Astrocyte (in vitro differentiated cells and primary cell): ENCODE measurements around the gene SGCA. TPM values are rescaled to one million over a fixed set of nuclear protein-coding genes. Genes with fewer than 3 reads are reported as not detected.
A peak's percentile ranks its signal among the peaks of the same experiment; 100 is the strongest.

Source experiments
- DNase-seq: peaks from one replicate; pipeline ENCODE4 v3.0.0-alpha.2; 2010; ENCODE audit warnings: low read depth
- FAIRE-seq: peaks from 2 replicates; lab custom pipeline; 2011; peaks lifted over from hg19 to GRCh38; lab: Jason Lieb, UNC
- H2AFZ ChIP-seq: 2 replicates; pipeline ENCODE4 v1.6.0; 2012; ENCODE audit warnings: low read depth, low read length, inconsistent platforms
- H3K27ac ChIP-seq: 2 replicates; pipeline ENCODE4 v1.5.1; 2011; ENCODE audit warnings: low read depth, low read length, inconsistent platforms
- H3K27me3 ChIP-seq: 2 replicates; pipeline ENCODE4 v1.6.0; 2011; ENCODE audit warnings: low read length, inconsistent platforms; ENCODE audit not compliant: insufficient read depth
- H3K36me3 ChIP-seq: 2 replicates; pipeline ENCODE4 v1.5.1; 2011; ENCODE audit warnings: low read length, inconsistent platforms; ENCODE audit not compliant: insufficient read depth
- H3K4me1 ChIP-seq: 2 replicates; pipeline ENCODE4 v1.5.1; 2011; ENCODE audit warnings: low read length, inconsistent platforms; ENCODE audit not compliant: insufficient read depth
- H3K4me2 ChIP-seq: 2 replicates; pipeline ENCODE4 v1.6.0; 2012; ENCODE audit warnings: low read length, inconsistent platforms
- H3K4me3 ChIP-seq: 2 replicates; pipeline ENCODE4 v1.5.1; 2011; ENCODE audit warnings: low read depth, mild to moderate bottlenecking, low read length, inconsistent platforms; ENCODE audit not compliant: insufficient read depth
- H3K79me2 ChIP-seq: 2 replicates; pipeline ENCODE4 v1.6.0; 2012; ENCODE audit warnings: mild to moderate bottlenecking, low read length, inconsistent platforms; ENCODE audit not compliant: insufficient read depth
- H3K9ac ChIP-seq: 2 replicates; pipeline ENCODE4 v1.6.0; 2012; ENCODE audit warnings: mild to moderate bottlenecking, low read length, inconsistent platforms
- H3K9me3 ChIP-seq: 2 replicates; pipeline ENCODE4 v1.5.1; 2012; ENCODE audit warnings: low read depth, mild to moderate bottlenecking, low read length, inconsistent platforms; ENCODE audit not compliant: insufficient read depth
- H4K20me1 ChIP-seq: 2 replicates; pipeline ENCODE4 v1.6.0; 2012; ENCODE audit warnings: low read length, inconsistent platforms; ENCODE audit not compliant: insufficient read depth
- H3K27ac Mint-ChIP-seq: one replicate; pipeline ENCODE4 v1.8.0; 2021; ENCODE audit warnings: mild to moderate bottlenecking, mixed read lengths; ENCODE audit not compliant: unreplicated experiment
- H3K27me3 Mint-ChIP-seq: one replicate; pipeline ENCODE4 v1.8.0; 2021; ENCODE audit warnings: low read depth, mixed read lengths; ENCODE audit not compliant: unreplicated experiment
- H3K36me3 Mint-ChIP-seq: one replicate; pipeline ENCODE4 v1.8.0; 2021; ENCODE audit warnings: low read depth, mixed read lengths; ENCODE audit not compliant: unreplicated experiment
- H3K4me1 Mint-ChIP-seq: one replicate; pipeline ENCODE4 v1.8.0; 2021; ENCODE audit warnings: low read depth, mixed read lengths; ENCODE audit not compliant: unreplicated experiment
- H3K4me3 Mint-ChIP-seq: one replicate; pipeline ENCODE4 v1.8.0; 2021; ENCODE audit warnings: mild to moderate bottlenecking, moderate library complexity, mixed read lengths; ENCODE audit not compliant: unreplicated experiment
- H3K9me3 Mint-ChIP-seq: one replicate; pipeline ENCODE4 v1.8.0; 2021; ENCODE audit warnings: mild to moderate bottlenecking, mixed read lengths; ENCODE audit not compliant: unreplicated experiment
- CTCF ChIP-seq: IDR thresholded peaks from 2 replicates; pipeline ENCODE4 v1.5.1; 2011; ENCODE audit warnings: low read depth, mild to moderate bottlenecking, inconsistent platforms, low read length, moderate library complexity; ENCODE audit not compliant: insufficient read depth
- EZH2 ChIP-seq: IDR thresholded peaks from 2 replicates; pipeline ENCODE4 v1.6.1; 2012; ENCODE audit warnings: mild to moderate bottlenecking, low read length, inconsistent platforms; ENCODE audit not compliant: insufficient read depth
- total RNA-seq: library from RNA; stranded (reverse); gene quantifications from 2 replicates; pipeline ENCODE4 v1.2.1, GENCODE V29; 2021

The SGCA gene
- total RNA-seq, 1 donor from 2014 or later = 0.32 TPM

- no peak overlapping the region for H3K27ac Mint-ChIP-seq
- Histone ChIP-seq H3K9me3 (no peaks in the 10 kb centered on the region), H4K20me1 (no peaks in the 10 kb centered on the region), H3K27ac (no peak overlapping the region), H3K4me3 (no peak overlapping the region), H3K4me1 (peaks cover 12% of the 10 kb centered on the region), H2AFZ (no peak overlapping the region), H3K36me3 (no peaks in the 10 kb centered on the region), H3K9ac (no peak overlapping the region), H3K79me2 (no peaks in the 10 kb centered on the region), H3K4me2 (no peak overlapping the region), H3K27me3 (no peaks in the 10 kb centered on the region)
- no peak overlapping the region for H3K4me3 Mint-ChIP-seq
- H3K9me3 Mint-ChIP-seq = peaks cover 3% of the 10 kb centered on the region
- DNase-seq (no peak), FAIRE-seq (no peak)
- peaks cover 7% of the 10 kb centered on the region for H3K27me3 Mint-ChIP-seq
- H3K4me1 Mint-ChIP-seq = no peaks in the 10 kb centered on the region
- no peaks in the 10 kb centered on the region for H3K36me3 Mint-ChIP-seq
- TF ChIP-seq CTCF (no peak), EZH2 (no peak)
These were observed 1.2 kb upstream of the SGCA start for GRCh38 chr17:50164697-50164988.

- no peak for FAIRE-seq
These were observed 739 bp upstream of the SGCA start for GRCh38 chr17:50165066-50165465.

GRCh38 chr17:50165466-50165865 is 339 bp upstream of the SGCA start:
- peaks cover 12% of the 10 kb centered on the region for H3K4me1 ChIP-seq
- no peaks in the 10 kb centered on the region for H3K79me2 ChIP-seq
- no peaks in the 10 kb centered on the region for H3K36me3 ChIP-seq
- peaks cover 7% of the 10 kb centered on the region for H3K27me3 Mint-ChIP-seq
- no peaks in the 10 kb centered on the region for H3K36me3 Mint-ChIP-seq
- H3K9ac ChIP-seq = no peak overlapping the region
- H3K27ac Mint-ChIP-seq = no peak overlapping the region
- H3K27me3 ChIP-seq = no peaks in the 10 kb centered on the region
- DNase-seq (no peak), FAIRE-seq (no peak)
- no peak overlapping the region for H3K4me3 ChIP-seq
- TF ChIP-seq CTCF = no peak
- TF ChIP-seq EZH2 = no peak
- H3K4me1 Mint-ChIP-seq = no peaks in the 10 kb centered on the region
- peak overlapping the region; percentile 60 for H3K4me3 Mint-ChIP-seq
- H3K9me3 ChIP-seq = no peaks in the 10 kb centered on the region
- no peak overlapping the region for H3K27ac ChIP-seq
- H2AFZ ChIP-seq = no peak overlapping the region
- peaks cover 3% of the 10 kb centered on the region for H3K9me3 Mint-ChIP-seq
- H3K4me2 ChIP-seq = no peak overlapping the region
- no peaks in the 10 kb centered on the region for H4K20me1 ChIP-seq

More at GRCh38 chr17:50165066-50165465, 739 bp upstream of the SGCA start:
- Mint-ChIP-seq H3K27ac (no peak overlapping the region), H3K9me3 (peaks cover 3% of the 10 kb centered on the region), H3K4me3 (peak overlapping the region; percentile 60), H3K27me3 (peaks cover 7% of the 10 kb centered on the region), H3K36me3 (no peaks in the 10 kb centered on the region), H3K4me1 (no peaks in the 10 kb centered on the region)
- no peaks in the 10 kb centered on the region for H3K79me2 ChIP-seq
- H3K4me1 ChIP-seq = peaks cover 12% of the 10 kb centered on the region
- no peak for TF ChIP-seq CTCF
- no peak for TF ChIP-seq EZH2
- no peaks in the 10 kb centered on the region for H3K27me3 ChIP-seq
- no peaks in the 10 kb centered on the region for H3K36me3 ChIP-seq
- no peak overlapping the region for H3K4me2 ChIP-seq
- no peaks in the 10 kb centered on the region for H3K9me3 ChIP-seq
- no peak overlapping the region for H3K9ac ChIP-seq
- H3K4me3 ChIP-seq = no peak overlapping the region
- DNase-seq = no peak
- no peaks in the 10 kb centered on the region for H4K20me1 ChIP-seq
- H2AFZ ChIP-seq = no peak overlapping the region
- no peak overlapping the region for H3K27ac ChIP-seq
